Skeletal muscle tissue (tissue), 4 donors: ENCODE measurements around the gene DLG2. TPM values are rescaled to one million over a fixed set of nuclear protein-coding genes. Genes with fewer than 3 reads are reported as not detected.
"Not testable (repeated sequence)": the region's sequence is repeated elsewhere in the genome, so short reads cannot be mapped to it uniquely, and the experiment has no call there.

Source experiments
- H3K27ac ChIP-seq: one replicate; pipeline ENCODE4 v1.7.0; 2013; ENCODE audit warnings: mild to moderate bottlenecking, low read depth, low read length, inconsistent platforms
- H3K27me3 ChIP-seq, 3 donors: one replicate each; pipeline ENCODE4 v1.7.0; 2013; ENCODE audit warnings: low read length in 3 of 3; ENCODE audit not compliant: control insufficient read depth in 3 of 3, insufficient read depth in 3 of 3
- H3K36me3 ChIP-seq, 3 donors: one replicate each; pipeline ENCODE4 v1.7.0; 2013; ENCODE audit warnings: low read length in 3 of 3; ENCODE audit not compliant: control insufficient read depth in 3 of 3, insufficient read depth in 3 of 3
- H3K4me1 ChIP-seq, 3 donors: one replicate each; pipeline ENCODE4 v1.7.0; 2013; ENCODE audit warnings: low read length in 3 of 3, mild to moderate bottlenecking in 3 of 3; ENCODE audit not compliant: control insufficient read depth in 3 of 3, insufficient read depth in 3 of 3
- H3K4me3 ChIP-seq, 3 donors: one replicate each; pipeline ENCODE4 v1.7.0; 2013; ENCODE audit warnings: low read length in 3 of 3
- H3K9ac ChIP-seq, 3 donors: one replicate each; pipeline ENCODE4 v1.7.0; 2013; ENCODE audit warnings: low read length in 3 of 3, mild to moderate bottlenecking in 3 of 3, moderate library complexity in 2 of 3, low read depth in 1 of 3
- H3K9me3 ChIP-seq, 3 donors: one replicate each; pipeline ENCODE4 v1.7.0; 2013; ENCODE audit warnings: low read length in 3 of 3; ENCODE audit not compliant: control insufficient read depth in 3 of 3
- total RNA-seq: library from RNA; depleted of rRNA; stranded (reverse); fragments of >200 nt; gene quantifications from one replicate; pipeline ENCODE4 v1.2.3, GENCODE V29; 2014
- donor health status: Osteomylitis.

The DLG2 gene
- total RNA-seq, 1 donor from 2014 or later: 18.3 TPM

DNA sequence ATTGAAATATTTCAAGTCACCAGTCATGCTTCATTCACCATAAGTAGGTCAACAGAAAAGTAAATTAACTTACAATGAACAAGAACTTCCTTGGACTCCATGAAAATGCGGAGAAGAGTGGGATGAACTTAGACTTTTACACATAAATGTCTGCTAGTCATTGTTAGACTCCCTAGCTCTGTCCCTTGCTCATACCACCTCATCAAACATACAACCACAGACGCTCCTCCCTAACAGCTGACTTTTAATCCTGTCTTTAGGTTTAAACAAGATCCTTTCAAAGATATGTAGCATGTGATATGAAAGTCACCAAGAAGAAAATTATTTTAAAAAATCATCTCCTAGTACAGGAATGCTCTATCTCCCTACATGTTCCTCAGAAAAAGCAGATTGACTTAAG lies 248.1 kb downstream of the DLG2 start:
- Histone ChIP-seq H3K36me3 (no peaks in the 10 kb centered on the region), H3K27me3 (no peaks in the 10 kb centered on the region), H3K4me1 (no peaks in the 10 kb centered on the region), H3K9ac (no peak overlapping the region), H3K27ac (no peak overlapping the region), H3K4me3 (no peak overlapping the region), H3K9me3 (no peaks in the 10 kb centered on the region)

DNA sequence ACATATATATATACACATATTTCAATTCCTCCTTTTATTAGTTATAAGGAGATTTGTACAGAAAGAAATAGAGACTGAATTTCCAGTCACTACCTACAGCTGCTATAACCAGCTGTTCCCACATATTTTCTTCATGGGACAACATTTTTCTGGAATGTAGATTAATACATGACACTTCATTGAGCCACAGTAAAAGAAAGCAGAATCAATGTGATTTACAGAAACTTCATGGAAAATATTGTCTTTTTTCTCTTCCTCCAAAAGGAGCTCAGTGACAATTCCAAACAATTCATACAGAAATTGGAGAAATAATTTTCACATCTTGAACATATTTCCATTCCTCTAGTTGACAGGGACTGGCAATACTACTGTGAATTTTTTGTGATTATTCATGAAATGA lies 249.2 kb downstream of the DLG2 start:
- Histone ChIP-seq H3K36me3 (no peaks in the 10 kb centered on the region), H3K4me1 (no peaks in the 10 kb centered on the region), H3K9ac (no peak overlapping the region), H3K27ac (no peak overlapping the region), H3K9me3 (no peaks in the 10 kb centered on the region), H3K4me3 (no peak overlapping the region), H3K27me3 (no peaks in the 10 kb centered on the region)

DNA sequence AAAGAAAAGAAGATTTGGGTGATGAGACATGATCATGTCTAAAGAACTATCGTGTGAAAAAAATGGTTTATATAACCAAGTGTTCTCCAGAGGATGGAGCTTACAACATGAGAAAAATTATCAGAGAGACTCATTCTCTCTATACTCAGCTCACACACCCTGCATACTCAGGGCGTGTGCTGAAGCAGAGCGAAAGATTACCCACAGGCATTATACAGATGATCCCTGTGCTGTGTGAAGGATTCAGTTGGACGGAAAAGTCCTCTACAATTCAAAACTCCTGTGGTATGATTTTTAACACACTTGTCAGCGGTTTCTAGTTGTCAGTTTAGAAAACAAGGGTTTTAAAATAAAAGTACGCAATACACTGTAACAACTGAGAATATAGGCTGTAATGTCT lies 267.3 kb downstream of the DLG2 start:
- Histone ChIP-seq H3K9me3 (no peaks in the 10 kb centered on the region), H3K36me3 (no peaks in the 10 kb centered on the region), H3K27me3 (no peaks in the 10 kb centered on the region), H3K4me3 (no peak overlapping the region), H3K27ac (no peak overlapping the region), H3K9ac (no peak overlapping the region), H3K4me1 (no peaks in the 10 kb centered on the region)

- H3K9ac ChIP-seq: no peak overlapping the region
- H3K27ac ChIP-seq: no peak overlapping the region
Measured at GRCh38 chr11:85355921-85356320, 271.2 kb downstream of the DLG2 start.

GRCh38 chr11:85349539-85349938 lies 277.6 kb downstream of the DLG2 start:
- H3K9ac ChIP-seq, H3K9me3 ChIP-seq, H3K4me3 ChIP-seq, H3K4me1 ChIP-seq, H3K27ac ChIP-seq, H3K27me3 ChIP-seq, H3K36me3 ChIP-seq: not testable (repeated sequence)

More at GRCh38 chr11:85355921-85356320, 271.2 kb downstream of the DLG2 start:
- H3K4me3 ChIP-seq: no peak overlapping the region
- no peaks in the 10 kb centered on the region for H3K36me3 ChIP-seq
- H3K4me1 ChIP-seq: no peaks in the 10 kb centered on the region
- no peaks in the 10 kb centered on the region for H3K9me3 ChIP-seq
- no peaks in the 10 kb centered on the region for H3K27me3 ChIP-seq

GRCh38 chr11:85348945-85349344 lies 278.2 kb downstream of the DLG2 start:
- Histone ChIP-seq H3K4me1 (no peaks in the 10 kb centered on the region), H3K27me3 (no peaks in the 10 kb centered on the region), H3K27ac (no peak overlapping the region), H3K9ac (no peak overlapping the region), H3K9me3 (no peaks in the 10 kb centered on the region), H3K36me3 (no peaks in the 10 kb centered on the region), H3K4me3 (no peak overlapping the region)

DNA sequence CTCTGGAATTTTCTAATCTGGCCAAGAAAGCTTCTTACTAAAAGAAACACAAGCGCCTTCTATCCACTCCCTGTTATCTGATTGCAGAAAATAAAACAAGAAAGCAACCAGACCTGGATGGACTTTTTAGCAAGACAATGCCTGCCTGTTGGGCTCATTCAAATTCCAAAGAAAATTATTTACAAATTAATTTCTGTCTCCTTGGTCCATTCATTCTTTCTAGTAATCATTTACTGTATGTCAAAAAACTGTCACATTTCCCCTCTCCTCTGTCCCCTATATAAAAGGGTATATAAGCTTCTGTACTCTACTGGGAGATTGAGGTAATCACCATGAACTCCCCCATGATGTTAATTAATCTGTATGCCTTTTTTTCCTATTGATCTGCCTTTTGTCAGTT lies 279.9 kb downstream of the DLG2 start:
- Histone ChIP-seq H3K36me3 (no peaks in the 10 kb centered on the region), H3K27ac (no peak overlapping the region), H3K4me1 (no peaks in the 10 kb centered on the region), H3K9me3 (no peaks in the 10 kb centered on the region), H3K4me3 (no peak overlapping the region), H3K27me3 (no peaks in the 10 kb centered on the region), H3K9ac (no peak overlapping the region)

- H3K4me1 ChIP-seq: no peaks in the 10 kb centered on the region
- no peak overlapping the region for H3K27ac ChIP-seq
- no peak overlapping the region for H3K9ac ChIP-seq
- peaks cover 0 to 2% (median 0%) of the 10 kb centered on the region in 3 donors for H3K9me3 ChIP-seq
- H3K36me3 ChIP-seq: no peaks in the 10 kb centered on the region
- no peak overlapping the region for H3K4me3 ChIP-seq
- no peaks in the 10 kb centered on the region for H3K27me3 ChIP-seq
Measured at GRCh38 chr11:85346484-85346883, 280.7 kb downstream of the DLG2 start.

- not testable (repeated sequence) for H3K27me3 ChIP-seq, H3K9me3 ChIP-seq, H3K27ac ChIP-seq, H3K4me1 ChIP-seq, H3K4me3 ChIP-seq, H3K9ac ChIP-seq, H3K36me3 ChIP-seq
Measured at GRCh38 chr11:85340846-85341245, 286.3 kb downstream of the DLG2 start.

DNA sequence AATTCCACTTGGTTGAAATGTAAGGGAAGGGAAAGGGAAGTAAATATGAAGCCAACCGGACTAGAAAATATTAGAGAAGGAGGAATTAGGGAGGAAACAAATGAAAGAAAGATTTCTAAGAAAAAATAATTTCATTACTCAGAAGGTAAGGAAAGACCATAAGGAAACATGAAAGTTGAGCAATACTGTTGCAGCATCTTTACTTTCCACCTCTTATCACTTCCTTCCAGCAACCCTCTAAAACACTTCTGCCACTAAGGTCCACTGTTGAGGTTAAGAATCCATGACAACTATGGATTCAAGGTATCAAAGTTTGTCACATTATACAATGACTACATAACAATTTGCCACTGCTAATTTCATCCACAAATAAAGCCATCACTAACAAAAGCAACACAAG lies 308.6 kb downstream of the DLG2 start:
- H3K36me3 ChIP-seq: no peaks in the 10 kb centered on the region
- no peaks in the 10 kb centered on the region for H3K4me1 ChIP-seq
- no peak overlapping the region for H3K27ac ChIP-seq
- no peaks in the 10 kb centered on the region for H3K27me3 ChIP-seq
- H3K9ac ChIP-seq: no peak overlapping the region
- H3K9me3 ChIP-seq: no peaks in the 10 kb centered on the region
- H3K4me3 ChIP-seq: no peak overlapping the region

DNA sequence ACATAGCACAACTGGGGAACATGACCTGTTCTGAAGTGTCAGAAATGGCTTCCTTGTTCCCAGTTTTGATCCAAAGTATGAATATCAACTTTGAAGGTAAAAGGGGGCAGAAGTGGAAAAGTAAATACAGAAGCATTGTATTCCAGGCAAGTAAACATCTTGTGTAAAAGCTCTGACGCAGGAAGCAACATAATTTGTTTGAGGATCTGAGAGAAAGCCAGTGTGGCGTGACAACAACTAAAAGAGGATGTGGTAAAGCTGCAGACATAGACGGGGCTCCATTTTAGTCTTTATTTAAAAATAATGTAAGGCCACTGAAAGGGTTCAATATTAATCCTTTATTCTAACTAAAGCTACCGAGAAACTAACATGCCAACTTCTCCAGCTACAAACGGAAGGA lies 310.2 kb downstream of the DLG2 start:
- Histone ChIP-seq H3K9ac (no peak overlapping the region), H3K4me3 (no peak overlapping the region), H3K9me3 (no peaks in the 10 kb centered on the region), H3K27ac (no peak overlapping the region), H3K4me1 (no peaks in the 10 kb centered on the region), H3K36me3 (no peaks in the 10 kb centered on the region), H3K27me3 (no peaks in the 10 kb centered on the region)
